NCI-H1436 (cell line): Measurements from ENCODE around the gene ARPC4.

Experiments used
- DNase-seq: peaks from one replicate; lab custom pipeline; 2025; lab: John Stamatoyannopoulos, UW

Gene ARPC4

GRCh38 chr3:9793161-9793781, 389 bp downstream of the ARPC4 start:
- no peak for DNase-seq

DNA sequence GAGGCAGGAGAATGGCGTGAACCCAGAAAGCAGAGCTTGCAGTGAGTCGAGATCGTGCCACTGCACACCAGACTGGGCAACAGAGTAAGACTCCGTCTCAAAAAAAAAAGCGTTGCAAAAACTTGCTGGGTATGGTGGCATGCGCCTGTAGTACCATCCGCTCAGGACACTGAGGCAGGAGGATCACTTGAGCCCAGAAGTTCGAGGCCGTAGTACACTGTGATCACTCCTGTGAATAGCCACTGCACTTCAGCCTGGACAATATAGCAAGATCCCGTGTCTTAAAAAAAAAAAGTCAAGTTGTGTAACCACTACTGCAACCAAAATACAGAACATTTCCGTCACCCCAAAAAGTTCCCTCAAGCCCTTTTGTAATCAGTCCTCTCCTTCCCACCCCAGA, 1.5 kb downstream of the ARPC4 start:
- DNase-seq, result no peak

GRCh38 chr3:9795207-9795606, 2.3 kb downstream of the ARPC4 start:
- no peak for DNase-seq

- no peak for DNase-seq
Observed at GRCh38 chr3:9797196-9797945, 4.5 kb downstream of the ARPC4 start.

DNA sequence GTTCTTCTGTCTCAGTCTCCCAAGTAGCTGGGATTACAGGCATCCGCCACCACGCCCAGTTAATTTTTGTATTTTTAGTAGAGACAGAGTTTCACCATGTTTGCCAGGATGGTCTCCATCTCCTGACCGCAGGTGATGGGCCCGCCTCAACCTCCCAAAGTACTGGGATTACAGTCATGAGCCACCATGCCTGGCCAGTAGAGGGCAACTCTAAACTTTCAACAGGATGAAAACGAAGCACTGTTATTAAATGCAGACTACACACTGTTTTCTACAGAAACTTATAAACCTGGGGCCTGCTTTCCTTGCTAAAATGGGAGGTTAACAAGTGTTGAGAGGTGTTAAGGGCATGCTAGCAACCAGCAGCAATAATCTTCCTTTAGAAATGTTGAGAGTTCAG, 7.6 kb downstream of the ARPC4 start:
- no peak for DNase-seq

DNA sequence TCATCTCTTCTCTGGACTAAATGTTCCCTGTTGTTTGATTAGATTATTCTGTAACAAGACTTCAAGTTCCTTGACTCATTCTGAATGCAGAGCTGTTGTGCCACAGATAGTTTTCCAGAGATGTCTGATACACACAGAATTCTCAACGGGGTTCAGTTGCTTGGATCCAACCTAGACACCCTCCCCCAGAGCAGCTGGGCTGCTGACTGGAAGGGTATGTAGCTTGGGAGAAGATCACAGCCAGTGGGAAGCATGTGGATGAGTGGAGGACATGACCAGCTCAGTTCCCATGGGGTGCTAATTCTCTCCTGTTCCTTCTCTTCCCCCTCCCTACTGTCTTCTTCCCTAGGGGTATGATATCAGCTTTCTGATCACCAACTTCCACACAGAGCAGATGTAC, 10.6 kb downstream of the ARPC4 start:
- no peak for DNase-seq

GRCh38 chr3:9804996-9805395, 12.1 kb downstream of the ARPC4 start:
- DNase-seq, result no peak

GRCh38 chr3:9806137-9806536, 13.3 kb downstream of the ARPC4 start:
- no peak for DNase-seq

GRCh38 chr3:9806688-9807589, 14.1 kb downstream of the ARPC4 start:
- no peak for DNase-seq

DNA sequence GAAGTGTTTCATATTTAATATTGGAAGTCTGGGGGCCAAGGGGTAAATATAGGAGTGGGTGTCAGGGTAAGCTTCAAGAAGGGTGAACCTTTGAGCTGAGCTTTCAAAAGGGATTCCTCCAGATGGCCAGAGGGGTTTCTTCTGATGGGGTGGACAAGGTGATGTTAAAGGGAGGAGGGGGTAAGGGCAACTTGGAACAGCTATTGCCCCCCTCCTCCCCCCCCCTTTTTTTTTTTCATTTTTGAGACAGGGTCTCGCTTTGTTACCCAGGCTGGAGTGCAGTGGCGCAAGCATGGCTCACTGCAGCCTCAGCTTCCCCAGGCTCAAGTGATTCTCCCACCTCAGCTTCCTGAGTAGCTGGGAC, 15.1 kb downstream of the ARPC4 start:
- DNase-seq, result no peak

GRCh38 chr3:9808345-9809037, 15.6 kb downstream of the ARPC4 start:
- peak; percentile 4 for DNase-seq

DNA sequence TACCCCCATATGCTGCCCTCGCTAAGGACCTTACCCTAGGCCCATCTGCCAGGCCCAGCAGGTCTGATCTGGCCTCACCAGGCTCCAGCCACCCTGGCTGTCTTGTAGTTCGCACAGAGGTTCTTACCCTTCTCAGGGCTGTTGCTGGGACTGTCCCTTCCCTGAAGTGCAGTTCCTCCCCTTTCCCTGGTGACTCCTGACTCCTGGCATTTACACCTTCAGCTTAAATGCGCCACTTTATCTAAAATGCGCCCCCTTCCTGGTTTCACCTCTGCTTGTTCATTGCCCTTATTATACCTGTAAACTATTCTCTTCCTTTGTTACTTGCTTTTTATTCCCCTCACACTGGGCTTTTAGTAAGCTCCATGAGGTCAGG, 16.3 kb downstream of the ARPC4 start:
- no peak for DNase-seq

GRCh38 chr3:9809615-9810432, 16.9 kb downstream of the ARPC4 start, which contains the start of gene TTLL3:
TTLL3 (plus strand) TSS chr3:9810262; CDS start chr3:9810662, 400 bp downstream.
- peak; percentile 2 for DNase-seq

- no peak for DNase-seq
Observed at GRCh38 chr3:9810433-9810770, 17.5 kb downstream of the ARPC4 start.

GRCh38 chr3:9810846-9811245, 18.0 kb downstream of the ARPC4 start:
- DNase-seq, result no peak

DNA sequence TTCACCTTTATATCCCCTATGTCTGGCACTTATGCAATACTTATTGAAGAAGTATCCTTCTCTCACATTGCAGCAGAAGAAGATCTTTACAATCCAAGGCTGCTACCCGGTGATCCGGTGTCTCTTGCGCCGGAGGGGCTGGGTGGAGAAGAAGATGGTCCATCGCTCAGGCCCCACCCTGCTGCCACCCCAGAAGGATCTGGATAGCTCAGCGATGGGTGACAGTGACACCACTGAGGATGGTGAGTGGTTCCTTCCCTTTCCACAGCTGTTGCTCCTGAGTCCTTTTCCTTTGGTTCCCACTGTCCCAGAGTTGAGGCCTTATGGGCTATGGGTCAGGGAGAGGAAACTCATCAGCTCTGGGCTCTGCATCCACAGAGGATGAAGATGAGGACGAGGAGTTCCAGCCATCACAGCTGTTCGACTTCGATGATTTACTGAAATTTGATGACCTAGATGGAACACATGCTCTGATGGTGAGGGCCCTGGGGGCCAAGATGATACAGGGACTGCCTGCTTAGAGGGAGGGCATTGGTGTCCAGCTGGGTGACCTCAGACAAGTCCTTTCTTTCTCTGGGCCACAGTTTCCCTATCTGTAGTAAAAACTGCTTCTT, 20.1 kb downstream of the ARPC4 start:
- DNase-seq, result no peak

- no peak for DNase-seq
Observed at GRCh38 chr3:9815986-9816385, 23.1 kb downstream of the ARPC4 start.

GRCh38 chr3:9817436-9817835, 24.6 kb downstream of the ARPC4 start:
- no peak for DNase-seq

- DNase-seq, result no peak
Observed at GRCh38 chr3:9818666-9819335, 25.9 kb downstream of the ARPC4 start.

DNA sequence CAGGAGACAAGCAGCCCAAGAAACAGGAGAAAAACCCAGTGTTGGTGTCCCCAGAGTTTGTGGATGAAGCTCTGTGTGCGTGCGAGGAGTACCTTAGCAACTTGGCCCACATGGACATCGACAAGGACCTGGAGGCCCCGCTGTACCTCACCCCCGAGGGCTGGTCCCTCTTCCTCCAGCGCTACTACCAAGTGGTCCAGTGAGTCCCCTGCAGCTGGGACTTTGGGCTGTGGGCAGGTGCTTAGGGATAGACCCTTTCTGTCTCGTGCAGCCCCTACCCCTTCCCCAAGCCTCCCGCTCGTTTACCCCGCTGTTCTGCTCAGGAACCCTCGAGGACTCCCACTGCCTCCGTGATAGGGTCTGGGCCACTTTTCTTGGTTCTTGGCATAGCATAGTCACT, 27.7 kb downstream of the ARPC4 start:
- no peak for DNase-seq

DNA sequence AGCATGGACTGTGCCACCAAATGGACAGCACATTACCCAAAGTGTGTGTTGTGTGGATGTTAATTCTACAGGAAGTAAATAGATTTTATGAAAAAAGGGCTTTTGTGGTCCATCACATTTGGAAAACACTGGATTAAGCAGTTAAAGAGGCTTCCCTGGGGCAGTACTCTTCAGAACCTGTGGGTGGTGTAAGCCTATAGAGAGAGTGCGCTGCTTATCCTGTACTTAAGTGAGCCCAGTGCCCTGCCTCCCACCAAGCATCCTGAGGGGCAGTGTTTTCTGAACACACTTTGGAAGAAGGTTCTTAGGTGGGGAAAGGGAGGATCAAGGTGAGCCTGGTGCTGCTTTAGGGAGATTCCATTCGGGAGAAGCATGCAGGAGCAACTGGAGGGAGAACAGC, 28.1 kb downstream of the ARPC4 start:
- no peak for DNase-seq
